CD4-positive, alpha-beta T cell (primary cell): ENCODE measurements around the gene TMEM184A. TPM values are rescaled to one million over a fixed set of nuclear protein-coding genes. Genes with fewer than 3 reads are reported as not detected.

Source experiments
- ATAC-seq: fragments of 200-7000 bp; cut with Tn5 transposase; one replicate; pipeline ENCODE4 v1.10.0; 2022; ENCODE audit warnings: mild to moderate bottlenecking; ENCODE audit not compliant: poor library complexity
- CTCF ChIA-PET: fragments of 350-600 bp; sonication (Branson Sonifier 250); formaldehyde crosslinking; loops from one replicate; lab custom pipeline; 2021; ENCODE audit warnings: antibody characterized with exemption, inconsistent platforms; lab: Charles Lee
- POLR2A ChIA-PET: fragments of 350-600 bp; sonication (Branson Sonifier 250); formaldehyde crosslinking; loops from one replicate; lab custom pipeline; 2021; ENCODE audit warnings: antibody characterized with exemption, inconsistent platforms; lab: Charles Lee
- DNase-seq, 14 experiments: peaks; one replicate each; pipeline ENCODE4 v3.0.0-alpha.2; 2013 to 2020; ENCODE audit warnings: mixed read lengths in 2 of 14
- H3K27ac ChIP-seq, 2 donors: one replicate each; pipeline versions ENCODE4 v1.5.1 to v1.7.0; 2013; ENCODE audit warnings: low read length in 2 of 2, low read depth in 1 of 2, mild to moderate bottlenecking in 1 of 2
- H3K27me3 ChIP-seq, 2 experiments: 1 replicate in 1 of 2; 2 replicates in 1 of 2; pipeline versions ENCODE4 v1.6.1 to v1.7.0; 2013; ENCODE audit warnings: low read length in 2 of 2, control low read depth in 1 of 2, mild to moderate bottlenecking in 1 of 2, moderate library complexity in 1 of 2; ENCODE audit not compliant: insufficient read depth in 2 of 2, control insufficient read depth in 1 of 2
- H3K36me3 ChIP-seq: one replicate; pipeline ENCODE4 v1.6.1; 2013; ENCODE audit warnings: low read length, control low read depth; ENCODE audit not compliant: insufficient read depth
- H3K4me1 ChIP-seq: one replicate; pipeline ENCODE4 v1.6.1; 2013; ENCODE audit warnings: low read length, control low read depth; ENCODE audit not compliant: insufficient read depth
- H3K4me3 ChIP-seq: one replicate; pipeline ENCODE4 v1.5.1; 2013; ENCODE audit warnings: mild to moderate bottlenecking, low read length, moderate library complexity
- H3K9me3 ChIP-seq, 2 experiments: 1 replicate in 1 of 2; 2 replicates in 1 of 2; pipeline versions ENCODE4 v1.6.1 to v1.7.0; 2013; ENCODE audit warnings: low read length in 2 of 2, mild to moderate bottlenecking in 2 of 2, control low read depth in 1 of 2, moderate library complexity in 1 of 2; ENCODE audit not compliant: control insufficient read depth in 1 of 2, insufficient read depth in 1 of 2
- H3K27ac Mint-ChIP-seq: one replicate; pipeline ENCODE4 v1.8.0; 2020; ENCODE audit warnings: mixed read lengths
- H3K27me3 Mint-ChIP-seq: one replicate; pipeline ENCODE4 v1.8.0; 2021; ENCODE audit warnings: mixed read lengths
- H3K36me3 Mint-ChIP-seq: one replicate; pipeline ENCODE4 v1.8.0; 2021; ENCODE audit warnings: low read depth, mixed read lengths
- H3K4me1 Mint-ChIP-seq: one replicate; pipeline ENCODE4 v1.8.0; 2021; ENCODE audit warnings: low read depth, mixed read lengths
- H3K4me3 Mint-ChIP-seq: one replicate; pipeline ENCODE4 v1.8.0; 2020; ENCODE audit warnings: mild to moderate bottlenecking, mixed read lengths
- H3K9me3 Mint-ChIP-seq: one replicate; pipeline ENCODE4 v1.8.0; 2020; ENCODE audit warnings: mixed read lengths
- CTCF ChIP-seq: fragments of 200-600 bp; IDR thresholded peaks from one replicate; pipeline ENCODE4 v1.8.0; 2022; ENCODE audit warnings: antibody characterized with exemption, mild to moderate bottlenecking
- intact Hi-C, 2 experiments: fragments of 100-400 bp; cut with DNase I in 1 of 2; cut with micrococcal nuclease in 1 of 2; formaldehyde crosslinking; loops; one replicate each; pipeline versions ENCODE4 v1.15.1 to v1.9.0; 2023 to 2025; cut with DNase I, micrococcal nuclease
- total RNA-seq, 174 experiments: library from RNA in 2 of 174; stranded (reverse) in 2 of 174; gene quantifications; one replicate each; pipeline ENCODE4 v1.2.3 and lab custom pipeline; 2021 to 2026

Gene TMEM184A
- total RNA-seq, 2 experiments from 2014 or later: 0.06 TPM; not detected in 1

DNA sequence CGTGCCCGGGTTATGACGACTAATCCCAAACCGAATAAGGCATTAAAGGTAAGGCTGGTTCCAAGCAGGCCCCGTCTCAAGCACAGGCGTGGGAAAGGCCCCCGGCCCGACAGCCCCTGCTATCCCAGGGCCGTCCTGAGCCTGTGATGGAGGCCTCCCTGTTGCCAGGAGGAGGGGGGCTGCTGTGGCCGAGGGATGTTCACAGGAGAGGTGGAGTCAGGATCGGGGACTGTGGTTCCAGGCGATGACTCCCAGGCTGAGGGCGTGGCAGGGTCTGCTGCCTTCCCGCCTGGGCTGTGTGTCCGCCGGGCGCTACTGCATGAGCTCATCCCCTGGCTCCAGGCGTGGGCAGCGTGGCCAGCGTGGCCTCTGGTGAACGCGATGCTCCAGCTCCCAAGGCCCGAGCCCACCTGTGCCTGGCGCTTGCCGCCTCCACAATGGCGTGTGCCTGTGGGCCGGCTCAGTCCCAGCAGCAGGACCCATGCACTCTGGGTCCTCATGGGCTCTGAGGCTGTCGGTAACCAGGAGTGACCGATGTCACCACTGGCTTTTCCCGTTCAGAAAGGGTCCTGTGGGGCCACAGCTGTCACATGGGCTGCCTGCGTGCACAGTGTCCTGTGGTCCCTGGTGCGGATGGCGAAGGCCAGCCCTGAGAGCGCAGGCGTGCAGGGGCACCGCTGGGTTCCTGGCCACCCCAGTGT is 16.7 kb downstream of the TMEM184A start:
- DNase-seq (no peak), ATAC-seq (no peak)
- Histone ChIP-seq H3K36me3 (peaks cover 65% of the 10 kb centered on the region), H3K4me3 (no peak overlapping the region), H3K27ac (no peak overlapping the region), H3K27me3 (no peaks in the 10 kb centered on the region), H3K4me1 (peaks cover 9% of the 10 kb centered on the region), H3K9me3 (no peaks in the 10 kb centered on the region)
- H3K9me3 Mint-ChIP-seq: no peaks in the 10 kb centered on the region
- no peak for TF ChIP-seq CTCF
- H3K36me3 Mint-ChIP-seq: peaks cover 39% of the 10 kb centered on the region
- H3K27ac Mint-ChIP-seq: no peak overlapping the region
- ChIA-PET CTCF (interaction anchor here (0.6 kb wide), 1 partner anchor 27 kb away, joined by 3 read pairs; no protein-coding TSS in a partner anchor), POLR2A (no interaction called here)
- no peak overlapping the region for H3K4me3 Mint-ChIP-seq
- no peaks in the 10 kb centered on the region for H3K27me3 Mint-ChIP-seq
- intact Hi-C loops: no loop called here
- H3K4me1 Mint-ChIP-seq: peaks cover 4% of the 10 kb centered on the region

- H3K4me1 Mint-ChIP-seq: peaks cover 8% of the 10 kb centered on the region
- no peak for TF ChIP-seq CTCF
- Histone ChIP-seq H3K9me3 (no peaks in the 10 kb centered on the region), H3K4me1 (peaks cover 16% of the 10 kb centered on the region), H3K27me3 (no peaks in the 10 kb centered on the region), H3K27ac (no peak overlapping the region), H3K36me3 (peaks cover 68% of the 10 kb centered on the region), H3K4me3 (no peak overlapping the region)
- no peak overlapping the region for H3K4me3 Mint-ChIP-seq
- H3K27me3 Mint-ChIP-seq: no peaks in the 10 kb centered on the region
- intact Hi-C loops: no loop called here
- no peaks in the 10 kb centered on the region for H3K9me3 Mint-ChIP-seq
- DNase-seq (no peak), ATAC-seq (no peak)
- peaks cover 39% of the 10 kb centered on the region for H3K36me3 Mint-ChIP-seq
- ChIA-PET CTCF (interaction anchor here (0.6 kb wide), 1 partner anchor 26 kb away, joined by 3 read pairs; no protein-coding TSS in a partner anchor), POLR2A (no interaction called here)
- H3K27ac Mint-ChIP-seq: no peak overlapping the region
Measured at GRCh38 chr7:1538544-1539180, 17.3 kb downstream of the TMEM184A start.

DNA sequence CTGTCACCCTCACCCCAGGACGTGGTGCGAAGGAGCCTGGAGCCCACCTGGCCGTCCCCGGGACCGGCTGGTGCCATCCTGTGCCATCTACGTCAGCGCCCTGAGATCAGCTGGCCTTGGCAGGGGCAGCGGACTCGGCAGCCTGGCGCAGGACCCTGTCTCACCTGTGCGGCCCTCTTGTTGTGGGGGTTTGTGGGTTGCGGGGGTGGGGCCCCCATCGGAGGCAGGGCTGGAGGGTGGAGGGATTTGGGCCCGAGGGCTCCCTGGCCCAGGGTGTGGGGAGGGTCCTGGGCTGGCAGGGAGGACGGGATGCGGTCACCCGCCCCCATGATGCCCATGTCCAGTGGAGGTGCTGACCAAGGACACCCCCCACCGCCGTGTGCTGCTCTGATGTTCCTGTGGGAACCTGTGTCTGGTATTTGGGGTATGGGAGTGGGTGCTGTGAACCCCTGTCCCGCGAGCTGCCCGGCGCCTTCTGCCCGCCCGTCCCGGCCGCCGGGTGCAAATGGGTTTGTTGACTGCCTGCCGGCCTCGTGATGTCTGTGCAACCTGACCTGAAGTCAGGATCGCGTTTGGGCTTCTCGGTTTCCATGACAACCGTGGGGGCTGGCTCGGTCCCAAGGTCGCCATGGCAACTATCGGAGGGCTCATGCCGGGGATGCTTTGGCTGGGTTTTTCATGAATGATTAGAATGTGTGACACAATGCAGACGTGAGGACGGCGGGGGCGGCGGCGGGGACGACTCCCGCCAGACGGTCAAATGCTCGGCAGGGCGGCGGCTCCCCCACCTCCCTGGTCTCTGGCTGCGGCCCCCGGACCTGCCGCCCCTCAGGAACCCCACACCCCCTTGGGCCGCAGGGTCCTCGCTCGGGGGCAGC is 18.2 kb downstream of the TMEM184A start:
- DNase-seq: no peak
- H3K4me1 Mint-ChIP-seq: peaks cover 17% of the 10 kb centered on the region
- Histone ChIP-seq H3K36me3 (peaks cover 66% of the 10 kb centered on the region), H3K9me3 (no peaks in the 10 kb centered on the region), H3K4me3 (no peak overlapping the region), H3K4me1 (peaks cover 25% of the 10 kb centered on the region), H3K27ac (no peak overlapping the region), H3K27me3 (no peaks in the 10 kb centered on the region)
- H3K9me3 Mint-ChIP-seq: no peaks in the 10 kb centered on the region
- ATAC-seq: no peak
- no peaks in the 10 kb centered on the region for H3K27me3 Mint-ChIP-seq
- no peak for TF ChIP-seq CTCF
- CTCF ChIA-PET: no interaction called here
- H3K4me3 Mint-ChIP-seq: peak overlapping the region; percentile 45
- intact Hi-C loops: no loop called here
- POLR2A ChIA-PET: no interaction called here
- no peak overlapping the region for H3K27ac Mint-ChIP-seq
- H3K36me3 Mint-ChIP-seq: peaks cover 43% of the 10 kb centered on the region
